Erythroblast (primary cell): Measurements from ENCODE around the gene GTF3C1.

Experiments used
- GATA1 ChIP-seq: IDR thresholded peaks from 2 replicates; pipeline ENCODE4 v1.6.1; 2011; ENCODE audit warnings: low read depth, mild to moderate bottlenecking, control low read depth, low read length, moderate library complexity
- POLR2A ChIP-seq: IDR thresholded peaks from 2 replicates; pipeline ENCODE4 v1.6.1; 2011; ENCODE audit warnings: mild to moderate bottlenecking, low read length

DNA sequence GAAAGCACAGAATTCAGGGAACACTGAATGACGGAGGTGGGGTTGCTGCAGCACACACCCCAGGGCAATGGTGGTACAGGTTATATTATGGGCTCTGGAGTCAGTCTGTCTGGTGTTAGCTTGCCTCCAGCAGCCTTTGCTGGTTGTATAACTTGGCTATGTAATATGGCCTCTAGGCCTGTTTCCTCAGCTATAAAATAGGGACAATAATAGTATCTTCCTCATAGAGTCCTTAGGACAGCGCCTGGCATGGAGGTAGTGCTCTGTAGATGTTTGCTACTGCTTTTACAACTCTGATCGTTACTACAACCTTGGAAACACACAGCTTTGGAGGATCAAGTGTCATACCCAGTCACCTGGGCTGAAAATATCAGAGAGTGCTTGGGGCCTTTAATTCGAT lies 31.5 kb downstream of the GTF3C1 start:
- TF ChIP-seq POLR2A (no peak), GATA1 (no peak)
